ENCODE data around the gene STX18. TPM values are rescaled to one million over a fixed set of nuclear protein-coding genes. Genes with fewer than 3 reads are reported as not detected.

STX18 gene
- total RNA-seq, 1 donor from 2014 or later, result 36.5 TPM

DNA sequence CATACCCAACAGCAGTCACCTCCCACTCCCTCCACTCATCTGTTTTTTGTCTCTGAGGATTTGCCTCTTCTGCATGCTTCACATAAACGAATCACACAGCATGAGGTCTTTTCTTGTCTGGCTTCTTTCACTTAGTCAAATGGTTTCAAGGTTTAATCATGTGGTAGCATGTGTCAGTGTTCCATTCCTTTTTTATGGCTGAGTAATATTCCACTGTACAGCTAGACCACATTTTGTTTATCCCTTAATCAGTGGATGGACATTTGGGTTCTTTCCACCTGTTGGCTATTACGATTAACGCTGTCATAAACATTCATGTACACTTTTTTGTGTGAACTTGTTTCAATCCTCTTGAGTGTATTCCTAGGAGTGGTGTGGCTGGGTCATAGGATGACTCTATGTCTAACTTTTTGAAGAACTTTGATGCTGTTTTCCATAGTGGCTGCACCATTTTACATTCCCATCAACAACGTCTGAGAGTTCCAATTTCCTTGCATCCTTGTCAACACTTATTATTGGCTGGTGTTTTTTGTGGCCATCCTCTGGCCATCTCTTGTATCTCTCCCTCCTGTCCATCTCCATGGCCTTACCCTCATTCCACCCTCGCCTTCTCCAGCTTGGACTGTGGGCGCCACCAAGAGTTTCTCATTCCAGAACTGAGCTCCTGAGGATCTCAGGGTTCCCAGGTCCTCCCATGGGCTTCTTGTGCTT is 167.3 kb downstream of the STX18 start:
- Histone ChIP-seq H3K4me1 (no peaks in the 10 kb centered on the region), H3K27ac (no peak overlapping the region), H3K9me3 (no peaks in the 10 kb centered on the region), H3K36me3 (no peaks in the 10 kb centered on the region), H3K4me3 (no peak overlapping the region), H3K27me3 (ENCODE audit: low read depth) (peaks cover 2% of the 10 kb centered on the region)
- intact Hi-C loops (cut with DNase I), result no loop called here
- TF ChIP-seq, protein P1, sequence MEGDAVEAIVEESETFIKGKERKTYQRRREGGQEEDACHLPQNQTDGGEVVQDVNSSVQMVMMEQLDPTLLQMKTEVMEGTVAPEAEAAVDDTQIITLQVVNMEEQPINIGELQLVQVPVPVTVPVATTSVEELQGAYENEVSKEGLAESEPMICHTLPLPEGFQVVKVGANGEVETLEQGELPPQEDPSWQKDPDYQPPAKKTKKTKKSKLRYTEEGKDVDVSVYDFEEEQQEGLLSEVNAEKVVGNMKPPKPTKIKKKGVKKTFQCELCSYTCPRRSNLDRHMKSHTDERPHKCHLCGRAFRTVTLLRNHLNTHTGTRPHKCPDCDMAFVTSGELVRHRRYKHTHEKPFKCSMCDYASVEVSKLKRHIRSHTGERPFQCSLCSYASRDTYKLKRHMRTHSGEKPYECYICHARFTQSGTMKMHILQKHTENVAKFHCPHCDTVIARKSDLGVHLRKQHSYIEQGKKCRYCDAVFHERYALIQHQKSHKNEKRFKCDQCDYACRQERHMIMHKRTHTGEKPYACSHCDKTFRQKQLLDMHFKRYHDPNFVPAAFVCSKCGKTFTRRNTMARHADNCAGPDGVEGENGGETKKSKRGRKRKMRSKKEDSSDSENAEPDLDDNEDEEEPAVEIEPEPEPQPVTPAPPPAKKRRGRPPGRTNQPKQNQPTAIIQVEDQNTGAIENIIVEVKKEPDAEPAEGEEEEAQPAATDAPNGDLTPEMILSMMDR (IDR thresholded peaks at IDR 0.05), result no peak
- DNase-seq (no peak), ATAC-seq (no peak)

Other genes with a start within 250 kb of the STX18 start
- gene NSG1, start 154.9 kb downstream of the STX18 start, total RNA-seq, result 0.50 TPM

Data from lower lobe of right lung (tissue), 2 donors.